HUES64 (cell line): ENCODE results near the gene DOCK4.

Source experiments
- H3K27ac ChIP-seq: 2 replicates; pipeline ENCODE4 v1.7.0; 2013; ENCODE audit warnings: low read depth, low read length, inconsistent platforms
- H3K27me3 ChIP-seq: 2 replicates; pipeline ENCODE4 v1.6.1; 2013; ENCODE audit warnings: mild to moderate bottlenecking, low read length; ENCODE audit not compliant: insufficient read depth
- H3K36me3 ChIP-seq: 2 replicates; pipeline ENCODE4 v1.6.1; 2013; ENCODE audit warnings: mild to moderate bottlenecking, low read length; ENCODE audit not compliant: insufficient read depth
- H3K4me1 ChIP-seq: 2 replicates; pipeline ENCODE4 v1.6.1; 2013; ENCODE audit warnings: mild to moderate bottlenecking, low read length, moderate library complexity; ENCODE audit not compliant: insufficient read depth
- H3K4me3 ChIP-seq: 2 replicates; pipeline ENCODE4 v1.5.1; 2013; ENCODE audit warnings: mild to moderate bottlenecking, low read length, moderate library complexity
- H3K9ac ChIP-seq: 2 replicates; pipeline ENCODE4 v1.6.1; 2013; ENCODE audit warnings: mild to moderate bottlenecking, low read depth, low read length
- H3K9me3 ChIP-seq: 2 replicates; pipeline ENCODE4 v1.6.1; 2013; ENCODE audit warnings: low read depth, low read length; ENCODE audit not compliant: insufficient read depth
- WGBS: fragments of 150-250, 120-280 bp; methylation state at CpG from one replicate; pipeline ENCODE4 v1.1.7; 2013; ENCODE audit warnings: missing lambda C conversion rate; 5-methylcytosine and 5-hydroxymethylcytosine counted together

DOCK4 gene

GRCh38 chr7:112189691-112190090 lies 16.5 kb downstream of the DOCK4 start:
- 95% methylated on average over 5 of the region's 5 CpGs for WGBS
- H3K4me1 ChIP-seq: no peaks in the 10 kb centered on the region

DNA sequence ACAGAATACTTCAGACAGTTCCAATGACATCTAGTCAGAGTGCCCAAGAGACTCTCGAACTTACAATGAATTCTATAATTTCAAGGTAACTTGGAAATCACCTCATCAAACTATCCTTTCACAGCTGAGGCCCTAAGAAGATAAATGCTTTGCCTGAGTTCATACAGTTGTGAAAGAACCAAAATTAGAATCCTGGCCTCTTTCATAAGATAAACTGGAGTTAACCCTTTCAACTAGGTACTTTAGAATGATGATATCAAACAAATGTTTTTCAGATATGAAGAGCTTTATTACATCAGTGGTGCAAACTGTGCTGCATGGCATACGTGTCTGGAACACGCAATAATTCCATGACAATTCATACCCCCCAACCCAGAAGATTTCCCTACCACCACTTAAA lies 17.9 kb downstream of the DOCK4 start:
- Histone ChIP-seq H3K4me3 (no peak overlapping the region), H3K4me1 (no peaks in the 10 kb centered on the region), H3K27ac (no peak overlapping the region), H3K36me3 (no peaks in the 10 kb centered on the region), H3K9me3 (no peaks in the 10 kb centered on the region), H3K9ac (no peak overlapping the region), H3K27me3 (no peaks in the 10 kb centered on the region)
- 94% methylated on average over 3 of the region's 3 CpGs for WGBS

More at GRCh38 chr7:112189691-112190090, 16.5 kb downstream of the DOCK4 start:
- Histone ChIP-seq H3K9ac (no peak overlapping the region), H3K27me3 (no peaks in the 10 kb centered on the region), H3K4me3 (no peak overlapping the region), H3K9me3 (no peaks in the 10 kb centered on the region), H3K36me3 (no peaks in the 10 kb centered on the region), H3K27ac (no peak overlapping the region)

- no peak overlapping the region for H3K4me3 ChIP-seq
- H3K36me3 ChIP-seq: no peaks in the 10 kb centered on the region
- H3K9me3 ChIP-seq: no peaks in the 10 kb centered on the region
- WGBS: 100% methylated on average over 1 of the region's 1 CpG
- H3K9ac ChIP-seq: no peak overlapping the region
- no peak overlapping the region for H3K27ac ChIP-seq
- no peaks in the 10 kb centered on the region for H3K27me3 ChIP-seq
- no peaks in the 10 kb centered on the region for H3K4me1 ChIP-seq
Measured at GRCh38 chr7:112186300-112186699, 19.9 kb downstream of the DOCK4 start.

- H3K9me3 ChIP-seq: no peaks in the 10 kb centered on the region
- H3K4me3 ChIP-seq: no peak overlapping the region
- no peak overlapping the region for H3K9ac ChIP-seq
- no peak overlapping the region for H3K27ac ChIP-seq
- H3K4me1 ChIP-seq: no peaks in the 10 kb centered on the region
- WGBS: 89% methylated on average over 4 of the region's 4 CpGs
- H3K36me3 ChIP-seq: no peaks in the 10 kb centered on the region
- no peaks in the 10 kb centered on the region for H3K27me3 ChIP-seq
Measured at GRCh38 chr7:112185005-112185834, 21.0 kb downstream of the DOCK4 start.

DNA sequence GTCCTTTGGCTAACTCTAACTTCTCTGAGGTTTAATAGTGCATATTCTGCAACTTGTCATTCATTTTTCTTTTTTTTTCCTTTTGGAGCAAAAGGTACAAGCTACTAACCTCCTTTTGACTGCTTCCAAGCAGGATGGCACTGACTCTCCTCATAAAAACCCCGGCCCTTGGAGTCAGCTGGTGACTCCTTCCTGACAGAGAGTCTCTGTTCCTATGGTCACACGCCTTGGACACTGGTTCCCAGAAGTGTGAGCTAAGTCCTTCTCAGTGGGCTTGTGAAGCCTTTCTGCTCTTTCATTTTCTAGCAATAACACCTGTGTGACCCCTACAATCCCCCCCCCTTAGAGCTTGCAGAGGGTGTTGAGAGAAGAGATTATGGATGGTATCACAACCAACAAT lies 21.7 kb downstream of the DOCK4 start:
- Histone ChIP-seq H3K36me3 (no peaks in the 10 kb centered on the region), H3K4me3 (no peak overlapping the region), H3K27ac (no peak overlapping the region), H3K4me1 (no peaks in the 10 kb centered on the region), H3K9me3 (no peaks in the 10 kb centered on the region), H3K9ac (no peak overlapping the region), H3K27me3 (no peaks in the 10 kb centered on the region)
- WGBS: 89% methylated on average over 2 of the region's 2 CpGs

- Histone ChIP-seq H3K4me1 (no peaks in the 10 kb centered on the region), H3K4me3 (no peak overlapping the region), H3K27me3 (no peaks in the 10 kb centered on the region), H3K9ac (no peak overlapping the region), H3K36me3 (no peaks in the 10 kb centered on the region), H3K9me3 (no peaks in the 10 kb centered on the region), H3K27ac (no peak overlapping the region)
- 96% methylated on average over 1 of the region's 1 CpG for WGBS
Measured at GRCh38 chr7:112183266-112183665, 22.9 kb downstream of the DOCK4 start.

GRCh38 chr7:112182749-112183148 lies 23.4 kb downstream of the DOCK4 start:
- Histone ChIP-seq H3K9ac (no peak overlapping the region), H3K27me3 (no peaks in the 10 kb centered on the region), H3K27ac (no peak overlapping the region), H3K4me1 (no peaks in the 10 kb centered on the region), H3K9me3 (no peaks in the 10 kb centered on the region), H3K4me3 (no peak overlapping the region), H3K36me3 (no peaks in the 10 kb centered on the region)
- WGBS: 95% methylated on average over 5 of the region's 5 CpGs

GRCh38 chr7:112180223-112180622 lies 26.0 kb downstream of the DOCK4 start:
- H3K4me1 ChIP-seq: 0 out of 2 replicates have a peak, but pooled peaks cover 3% of the 10 kb centered on the region
- no peak overlapping the region for H3K27ac ChIP-seq
- H3K36me3 ChIP-seq: no peaks in the 10 kb centered on the region
- H3K27me3 ChIP-seq: no peaks in the 10 kb centered on the region
- no peak overlapping the region for H3K9ac ChIP-seq
- whole genome bisulfite sequencing: 81% methylated on average over 4 of the region's 4 CpGs
- H3K4me3 ChIP-seq: no peak overlapping the region
- no peaks in the 10 kb centered on the region for H3K9me3 ChIP-seq

- Histone ChIP-seq H3K4me3 (no peak overlapping the region), H3K27ac (no peak overlapping the region), H3K9me3 (no peaks in the 10 kb centered on the region), H3K9ac (no peak overlapping the region), H3K27me3 (no peaks in the 10 kb centered on the region), H3K36me3 (no peaks in the 10 kb centered on the region), H3K4me1 (0 out of 2 replicates have a peak, but pooled peaks cover 3% of the 10 kb centered on the region)
- 92% methylated on average over 2 of the region's 5 CpGs for WGBS
Measured at GRCh38 chr7:112176693-112177415, 29.3 kb downstream of the DOCK4 start.

GRCh38 chr7:112176241-112176640 lies 30.0 kb downstream of the DOCK4 start:
- Histone ChIP-seq H3K36me3 (no peaks in the 10 kb centered on the region), H3K27ac (no peak overlapping the region), H3K27me3 (no peaks in the 10 kb centered on the region), H3K4me1 (0 out of 2 replicates have a peak, but pooled peaks cover 3% of the 10 kb centered on the region), H3K9me3 (no peaks in the 10 kb centered on the region), H3K9ac (no peak overlapping the region), H3K4me3 (no peak overlapping the region)
- WGBS: 93% methylated on average over 2 of the region's 2 CpGs

DNA sequence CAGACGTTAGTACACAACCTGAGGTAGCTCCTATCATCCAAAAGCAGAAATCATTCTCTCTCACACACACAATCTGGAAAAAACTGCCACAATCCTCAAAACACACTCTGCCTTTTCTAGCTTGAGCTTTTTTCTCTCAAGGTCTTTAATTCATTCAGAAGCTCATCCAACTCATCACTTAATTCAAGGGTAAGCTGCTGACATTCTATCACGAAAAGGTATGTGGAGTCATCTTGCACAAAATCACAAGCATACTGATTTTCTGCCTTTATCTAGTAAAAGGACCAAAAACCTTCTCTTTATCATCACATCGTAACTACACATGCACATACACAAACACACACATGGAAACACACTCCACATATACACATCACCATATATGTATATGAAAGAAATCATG lies 32.0 kb downstream of the DOCK4 start:
- no peaks in the 10 kb centered on the region for H3K27me3 ChIP-seq
- no peak overlapping the region for H3K9ac ChIP-seq
- 0 out of 2 replicates have a peak, but pooled peaks cover 3% of the 10 kb centered on the region for H3K4me1 ChIP-seq
- H3K9me3 ChIP-seq: no peaks in the 10 kb centered on the region
- H3K36me3 ChIP-seq: no peaks in the 10 kb centered on the region
- no peak overlapping the region for H3K27ac ChIP-seq
- H3K4me3 ChIP-seq: no peak overlapping the region
- 91% methylated on average over 3 of the region's 3 CpGs for WGBS
